ENCODE data around the gene MYO18A.

Gene MYO18A

DNA sequence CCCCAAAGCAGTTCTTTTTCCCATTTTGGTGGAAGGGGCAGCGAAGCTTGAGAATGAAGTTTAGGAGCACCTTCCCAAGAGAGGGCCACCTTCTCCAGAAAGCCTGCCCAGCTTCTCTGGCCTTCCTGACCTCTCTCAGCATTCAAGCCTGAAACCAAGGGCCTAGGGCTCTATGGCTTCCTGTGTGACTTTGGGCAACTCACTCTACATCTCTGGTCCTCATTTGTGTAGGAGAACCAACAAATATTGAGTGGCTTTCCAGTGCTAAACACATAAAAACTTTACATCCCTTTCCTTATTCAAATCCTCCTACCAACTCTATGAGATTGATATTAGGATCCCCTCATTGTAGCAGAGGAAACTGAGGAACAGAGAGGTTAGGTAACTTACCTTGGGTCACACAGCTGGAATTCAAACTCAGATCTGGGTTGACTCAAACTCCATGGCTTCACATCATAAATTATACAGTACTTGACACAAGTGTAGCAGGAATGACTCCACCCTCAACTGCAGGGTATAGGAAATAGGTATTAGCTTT, 32.0 kb upstream of the MYO18A start:
- TF ChIP-seq SIN3A (IDR thresholded peaks at IDR 0.05; ENCODE audit: borderline replicate concordance, insufficient read depth, low read length) (no peak), POLR2AphosphoS5 (IDR thresholded peaks at IDR 0.05; ENCODE audit: low read depth, low read length) (no peak), TAF1 (IDR thresholded peaks at IDR 0.05; ENCODE audit: borderline replicate concordance, insufficient read depth, low read length) (no peak), FOXP2 (optimal IDR thresholded peaks at IDR 0.05; ENCODE audit: borderline replicate concordance, extremely low read depth, extremely low read length, insufficient read depth) (no peak)
- TF ChIP-seq, protein P1, sequence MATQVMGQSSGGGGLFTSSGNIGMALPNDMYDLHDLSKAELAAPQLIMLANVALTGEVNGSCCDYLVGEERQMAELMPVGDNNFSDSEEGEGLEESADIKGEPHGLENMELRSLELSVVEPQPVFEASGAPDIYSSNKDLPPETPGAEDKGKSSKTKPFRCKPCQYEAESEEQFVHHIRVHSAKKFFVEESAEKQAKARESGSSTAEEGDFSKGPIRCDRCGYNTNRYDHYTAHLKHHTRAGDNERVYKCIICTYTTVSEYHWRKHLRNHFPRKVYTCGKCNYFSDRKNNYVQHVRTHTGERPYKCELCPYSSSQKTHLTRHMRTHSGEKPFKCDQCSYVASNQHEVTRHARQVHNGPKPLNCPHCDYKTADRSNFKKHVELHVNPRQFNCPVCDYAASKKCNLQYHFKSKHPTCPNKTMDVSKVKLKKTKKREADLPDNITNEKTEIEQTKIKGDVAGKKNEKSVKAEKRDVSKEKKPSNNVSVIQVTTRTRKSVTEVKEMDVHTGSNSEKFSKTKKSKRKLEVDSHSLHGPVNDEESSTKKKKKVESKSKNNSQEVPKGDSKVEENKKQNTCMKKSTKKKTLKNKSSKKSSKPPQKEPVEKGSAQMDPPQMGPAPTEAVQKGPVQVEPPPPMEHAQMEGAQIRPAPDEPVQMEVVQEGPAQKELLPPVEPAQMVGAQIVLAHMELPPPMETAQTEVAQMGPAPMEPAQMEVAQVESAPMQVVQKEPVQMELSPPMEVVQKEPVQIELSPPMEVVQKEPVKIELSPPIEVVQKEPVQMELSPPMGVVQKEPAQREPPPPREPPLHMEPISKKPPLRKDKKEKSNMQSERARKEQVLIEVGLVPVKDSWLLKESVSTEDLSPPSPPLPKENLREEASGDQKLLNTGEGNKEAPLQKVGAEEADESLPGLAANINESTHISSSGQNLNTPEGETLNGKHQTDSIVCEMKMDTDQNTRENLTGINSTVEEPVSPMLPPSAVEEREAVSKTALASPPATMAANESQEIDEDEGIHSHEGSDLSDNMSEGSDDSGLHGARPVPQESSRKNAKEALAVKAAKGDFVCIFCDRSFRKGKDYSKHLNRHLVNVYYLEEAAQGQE (IDR thresholded peaks at IDR 0.05; ENCODE audit: insufficient read depth in 1 of 2, low read depth in 2 of 2, low read length in 2 of 2) = no peak

DNA sequence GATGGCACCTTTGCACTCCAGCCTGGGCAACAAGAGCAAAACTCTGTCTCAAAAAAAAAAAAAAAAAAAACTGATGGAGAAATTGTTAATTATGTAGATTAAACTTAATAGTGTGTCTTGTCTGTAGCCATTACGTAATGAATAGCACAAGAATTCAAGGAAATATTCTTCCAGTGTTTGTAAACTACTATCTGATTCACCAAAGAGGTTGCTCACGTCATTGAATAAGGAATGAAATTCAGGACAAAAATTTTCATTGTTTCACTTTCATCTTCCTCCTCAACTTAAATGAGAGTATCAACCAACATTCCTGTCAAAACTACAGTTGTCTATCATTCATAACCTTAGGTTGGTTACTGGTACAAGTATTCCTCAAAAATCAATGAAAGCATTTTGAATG, 30.7 kb upstream of the MYO18A start:
- TF ChIP-seq, protein P1 (IDR thresholded peaks at IDR 0.05; ENCODE audit: insufficient read depth in 1 of 2, low read depth in 2 of 2, low read length in 2 of 2) = no peak
- TF ChIP-seq SIN3A (IDR thresholded peaks at IDR 0.05; ENCODE audit: borderline replicate concordance, insufficient read depth, low read length) = no peak

DNA sequence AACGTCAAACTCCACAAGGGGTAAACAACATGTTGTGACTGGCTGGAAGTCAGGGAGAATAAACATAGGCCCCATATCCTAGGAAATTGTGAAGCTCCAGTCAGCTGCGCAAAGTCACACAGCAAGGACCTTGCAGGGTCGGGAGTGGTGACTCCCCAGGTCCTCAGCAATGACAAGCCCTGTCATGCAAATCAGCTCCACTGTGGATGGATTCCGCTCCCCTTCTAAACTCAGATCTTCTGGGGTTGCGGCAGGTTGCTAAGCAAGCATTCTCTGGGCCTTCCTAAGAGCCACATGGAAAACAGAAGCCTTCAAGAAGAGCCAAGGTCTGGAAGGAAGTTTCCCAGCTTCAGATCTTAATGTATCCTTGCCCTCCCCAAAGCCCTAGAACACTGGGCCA, 28.9 kb upstream of the MYO18A start:
- TF ChIP-seq, protein P1 (IDR thresholded peaks at IDR 0.05; ENCODE audit: insufficient read depth in 1 of 2, low read depth in 2 of 2, low read length in 2 of 2) = no peak
- TF ChIP-seq FOXP2 (optimal IDR thresholded peaks at IDR 0.05; ENCODE audit: borderline replicate concordance, extremely low read depth, extremely low read length, insufficient read depth) (no peak), TAF1 (IDR thresholded peaks at IDR 0.05; ENCODE audit: borderline replicate concordance, insufficient read depth, low read length) (no peak), POLR2AphosphoS5 (IDR thresholded peaks at IDR 0.05; ENCODE audit: low read depth, low read length) (no peak), SIN3A (IDR thresholded peaks at IDR 0.05; ENCODE audit: borderline replicate concordance, insufficient read depth, low read length) (no peak)

DNA sequence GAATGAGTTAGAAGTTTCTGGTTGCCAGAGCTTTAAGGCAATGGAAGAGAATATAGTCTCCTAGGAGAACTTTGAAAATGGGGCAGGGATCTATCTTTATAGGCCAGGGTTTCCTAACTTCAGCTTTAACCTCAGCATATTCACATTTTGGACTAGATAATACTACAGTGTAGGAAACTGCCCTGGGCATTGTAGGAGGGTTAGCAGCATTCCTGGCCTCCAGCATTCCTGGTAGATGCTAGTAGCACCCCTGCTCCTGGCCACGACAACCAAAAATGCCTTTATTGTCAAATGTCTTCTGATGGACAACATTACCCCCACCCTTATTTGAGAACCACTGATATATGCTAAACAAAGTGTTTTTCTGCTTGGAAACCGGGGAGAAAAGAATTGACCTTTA, 27.8 kb upstream of the MYO18A start:
- TF ChIP-seq SIN3A (IDR thresholded peaks at IDR 0.05; ENCODE audit: borderline replicate concordance, insufficient read depth, low read length) = no peak
- TF ChIP-seq FOXP2 (optimal IDR thresholded peaks at IDR 0.05; ENCODE audit: borderline replicate concordance, extremely low read depth, extremely low read length, insufficient read depth) = no peak
- no peak for TF ChIP-seq POLR2AphosphoS5 (IDR thresholded peaks at IDR 0.05; ENCODE audit: low read depth, low read length)
- no peak for TF ChIP-seq TAF1 (IDR thresholded peaks at IDR 0.05; ENCODE audit: borderline replicate concordance, insufficient read depth, low read length)
- TF ChIP-seq, protein P1 (IDR thresholded peaks at IDR 0.05; ENCODE audit: insufficient read depth in 1 of 2, low read depth in 2 of 2, low read length in 2 of 2) = no peak

DNA sequence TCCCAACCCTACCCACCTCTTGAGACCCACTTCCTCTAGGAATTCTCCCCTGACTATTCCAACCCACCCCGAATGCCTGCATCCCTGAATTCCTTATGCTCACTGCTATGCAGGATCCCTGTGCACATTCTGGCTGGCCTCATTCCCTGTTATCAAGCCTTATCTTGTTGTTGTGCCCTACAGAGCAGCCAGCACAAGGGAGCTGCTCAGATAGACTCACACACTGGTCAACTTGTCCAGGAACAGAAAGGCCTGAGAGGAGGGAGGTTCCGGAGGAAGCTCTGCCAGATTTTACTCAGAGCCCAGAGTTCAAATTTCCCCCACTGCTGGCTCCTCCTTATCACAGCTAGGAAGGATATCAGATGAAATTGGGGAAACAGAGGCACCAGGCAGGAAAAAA, 24.8 kb upstream of the MYO18A start:
- TF ChIP-seq TAF1 (IDR thresholded peaks at IDR 0.05; ENCODE audit: borderline replicate concordance, insufficient read depth, low read length) (no peak), FOXP2 (optimal IDR thresholded peaks at IDR 0.05; ENCODE audit: borderline replicate concordance, extremely low read depth, extremely low read length, insufficient read depth) (no peak), SIN3A (IDR thresholded peaks at IDR 0.05; ENCODE audit: borderline replicate concordance, insufficient read depth, low read length) (no peak), POLR2AphosphoS5 (IDR thresholded peaks at IDR 0.05; ENCODE audit: low read depth, low read length) (no peak)
- TF ChIP-seq, protein P1 (IDR thresholded peaks at IDR 0.05; ENCODE audit: insufficient read depth in 1 of 2, low read depth in 2 of 2, low read length in 2 of 2) = no peak
